Osteoblast (primary cell): ENCODE results near the gene SVOP. TPM values are rescaled to one million over a fixed set of nuclear protein-coding genes. Genes with fewer than 3 reads are reported as not detected.

ENCODE experiments used
- DNase-seq: peaks from one replicate; pipeline ENCODE4 v3.0.0; 2011; ENCODE audit warnings: low spot score, mixed read lengths; ENCODE audit not compliant: insufficient read length; ENCODE audit errors: missing footprints
- H2AFZ ChIP-seq: 2 replicates; pipeline ENCODE4 v1.6.0; 2011; ENCODE audit warnings: mild to moderate bottlenecking, low read length
- H3K27ac ChIP-seq: 2 replicates; pipeline ENCODE4 v1.5.1; 2011; ENCODE audit warnings: mild to moderate bottlenecking, low read depth, low read length, moderate library complexity
- H3K27me3 ChIP-seq: 2 replicates; pipeline ENCODE4 v1.6.0; 2012; ENCODE audit warnings: mild to moderate bottlenecking, control low read depth, inconsistent platforms, low read length, moderate library complexity; ENCODE audit not compliant: insufficient read depth
- H3K36me3 ChIP-seq: 2 replicates; pipeline ENCODE4 v1.5.1; 2011; ENCODE audit warnings: mild to moderate bottlenecking, low read length, control low read depth, moderate library complexity; ENCODE audit not compliant: insufficient read depth
- H3K4me1 ChIP-seq: 2 replicates; pipeline ENCODE4 v1.5.1; 2011; ENCODE audit warnings: mild to moderate bottlenecking, low read length, control low read depth, moderate library complexity; ENCODE audit not compliant: insufficient read depth
- H3K4me2 ChIP-seq: 2 replicates; pipeline ENCODE4 v1.6.0; 2011; ENCODE audit warnings: mild to moderate bottlenecking, low read length; ENCODE audit not compliant: insufficient read depth
- H3K4me3 ChIP-seq: fragments of 200-600 bp; sonication (generic); 3 replicates; pipeline ENCODE4 v1.5.1; 2012; ENCODE audit warnings: mild to moderate bottlenecking, low read length, inconsistent platforms; ENCODE audit not compliant: insufficient read depth
- H3K79me2 ChIP-seq: 2 replicates; pipeline ENCODE4 v1.6.0; 2012; ENCODE audit warnings: mild to moderate bottlenecking, low read length, control low read depth, inconsistent platforms; ENCODE audit not compliant: insufficient read depth
- H3K9me3 ChIP-seq: 2 replicates; pipeline ENCODE4 v1.5.1; 2011; ENCODE audit warnings: low read depth, low read length, control low read depth
- H4K20me1 ChIP-seq: 2 replicates; pipeline ENCODE4 v1.6.0; 2012; ENCODE audit warnings: mild to moderate bottlenecking, low read length, control low read depth; ENCODE audit not compliant: insufficient read depth
- CTCF ChIP-seq: IDR thresholded peaks from 2 replicates; pipeline ENCODE4 v1.5.1; 2011; ENCODE audit warnings: mild to moderate bottlenecking, low read depth, low read length, moderate library complexity; ENCODE audit errors: extremely low read depth
- total RNA-seq: library from RNA; depleted of rRNA; stranded (reverse); fragments of >200 nt; gene quantifications from 2 replicates; pipeline ENCODE4 v1.2.3, GENCODE V29; 2012

The SVOP gene
- total RNA-seq, 1 donor: not detected

GRCh38 chr12:108896336-108896735, 124.5 kb downstream of the SVOP start:
- no peak overlapping the region for H3K4me3 ChIP-seq
- TF ChIP-seq CTCF: no peak
- no peaks in the 10 kb centered on the region for H3K79me2 ChIP-seq
- no peak overlapping the region for H3K4me2 ChIP-seq
- no peaks in the 10 kb centered on the region for H4K20me1 ChIP-seq
- no peak overlapping the region for H2AFZ ChIP-seq
- H3K4me1 ChIP-seq: no peaks in the 10 kb centered on the region
- no peak overlapping the region for H3K27ac ChIP-seq
- no peaks in the 10 kb centered on the region for H3K9me3 ChIP-seq
- no peak for DNase-seq
- no peaks in the 10 kb centered on the region for H3K36me3 ChIP-seq
- H3K27me3 ChIP-seq: no peaks in the 10 kb centered on the region

GRCh38 chr12:108895220-108895802, 125.6 kb downstream of the SVOP start:
- H4K20me1 ChIP-seq: no peaks in the 10 kb centered on the region
- no peaks in the 10 kb centered on the region for H3K79me2 ChIP-seq
- no peaks in the 10 kb centered on the region for H3K9me3 ChIP-seq
- DNase-seq: no peak
- H3K27me3 ChIP-seq: no peaks in the 10 kb centered on the region
- H3K4me1 ChIP-seq: no peaks in the 10 kb centered on the region
- no peaks in the 10 kb centered on the region for H3K36me3 ChIP-seq
- no peak overlapping the region for H3K4me3 ChIP-seq
- no peak for TF ChIP-seq CTCF
- no peak overlapping the region for H3K27ac ChIP-seq
- no peak overlapping the region for H2AFZ ChIP-seq
- H3K4me2 ChIP-seq: no peak overlapping the region

GRCh38 chr12:108890208-108890607, 130.7 kb downstream of the SVOP start:
- Histone ChIP-seq H3K4me2 (no peak overlapping the region), H3K9me3 (no peaks in the 10 kb centered on the region), H3K79me2 (no peaks in the 10 kb centered on the region), H3K36me3 (no peaks in the 10 kb centered on the region), H3K27ac (no peak overlapping the region), H4K20me1 (no peaks in the 10 kb centered on the region), H3K27me3 (no peaks in the 10 kb centered on the region), H3K4me3 (no peak overlapping the region), H2AFZ (no peak overlapping the region), H3K4me1 (no peaks in the 10 kb centered on the region)
- DNase-seq: peak; percentile 59
- no peak for TF ChIP-seq CTCF

GRCh38 chr12:108888031-108888430, 132.8 kb downstream of the SVOP start:
- no peaks in the 10 kb centered on the region for H4K20me1 ChIP-seq
- no peak for TF ChIP-seq CTCF
- no peak for DNase-seq
- no peak overlapping the region for H3K4me3 ChIP-seq
- no peaks in the 10 kb centered on the region for H3K79me2 ChIP-seq
- no peak overlapping the region for H3K27ac ChIP-seq
- H3K4me2 ChIP-seq: no peak overlapping the region
- no peaks in the 10 kb centered on the region for H3K36me3 ChIP-seq
- no peaks in the 10 kb centered on the region for H3K27me3 ChIP-seq
- H2AFZ ChIP-seq: no peak overlapping the region
- H3K4me1 ChIP-seq: no peaks in the 10 kb centered on the region
- no peaks in the 10 kb centered on the region for H3K9me3 ChIP-seq
